Stimulated activated CD8-positive, alpha-beta memory T cell treated with anti-CD3 and anti-CD28 coated beads, Interleukin-12 subunit alpha, Interleukin-12 subunit beta, amount 100 ng/mL, for 24 hours (primary cell): ENCODE measurements around the gene SNORC.

Experiments used
- DNase-seq: peaks from one replicate; pipeline ENCODE4 v3.0.0-alpha.2; 2020; ENCODE audit errors: extremely low read depth

The SNORC gene

DNA sequence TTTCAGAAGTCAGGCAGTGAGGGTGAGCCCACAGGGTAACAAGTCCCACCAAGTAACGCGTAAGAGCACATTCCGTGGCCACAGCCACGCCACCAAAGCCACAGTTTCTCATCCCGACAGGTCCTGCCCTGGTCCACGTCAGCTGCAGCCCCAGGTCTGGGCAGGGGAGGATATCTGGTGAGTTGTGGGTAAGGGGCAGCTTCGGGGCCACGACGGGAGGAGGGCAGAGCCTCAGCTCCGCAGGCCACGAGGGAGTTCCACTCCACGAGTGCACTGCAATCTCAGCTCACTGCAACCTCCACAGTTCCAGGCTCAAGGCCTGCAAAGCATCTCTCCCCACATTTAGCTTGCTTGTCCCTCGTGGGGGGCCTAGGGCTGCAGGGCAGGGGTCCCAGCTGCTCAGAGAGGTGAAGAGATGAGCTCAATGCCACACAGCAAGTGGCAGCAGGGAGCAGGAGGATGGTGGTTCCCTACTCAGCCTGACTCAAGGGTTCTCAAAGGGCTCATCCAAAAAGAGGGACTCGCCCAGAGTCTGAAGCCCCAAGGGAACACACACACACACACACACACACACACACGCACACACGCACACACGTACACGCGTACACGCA lies 12.5 kb downstream of the SNORC start:
- no peak for DNase-seq

DNA sequence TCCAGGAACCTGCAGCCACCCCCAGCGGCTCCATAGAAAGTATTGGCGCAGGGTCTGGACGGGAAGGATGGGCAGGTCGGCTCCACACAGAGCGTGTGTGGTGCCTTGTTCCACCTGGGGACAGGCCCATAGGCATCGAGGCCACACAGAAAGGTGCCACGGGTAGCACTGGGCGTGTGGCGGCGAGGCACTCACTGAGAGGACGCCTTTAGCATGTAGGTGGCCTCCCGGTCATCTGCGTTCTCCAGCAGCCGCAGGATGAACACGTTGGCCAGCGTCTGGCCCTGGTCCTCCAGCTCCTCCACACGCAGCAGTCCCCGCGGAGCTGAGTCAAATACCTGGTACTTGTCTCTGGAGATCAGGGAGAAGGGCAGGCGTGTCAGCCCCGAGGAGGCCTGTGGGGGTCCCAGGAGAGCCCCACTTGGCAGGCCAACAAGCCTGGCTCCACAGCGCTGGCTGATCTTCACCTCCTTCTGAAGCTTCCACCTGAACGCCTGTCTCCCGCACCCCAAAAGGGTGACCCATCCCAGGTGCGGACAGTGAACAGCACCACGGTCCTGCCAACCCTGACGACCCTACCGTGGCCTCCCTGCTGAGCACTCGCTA lies 13.2 kb downstream of the SNORC start:
- no peak for DNase-seq

DNA sequence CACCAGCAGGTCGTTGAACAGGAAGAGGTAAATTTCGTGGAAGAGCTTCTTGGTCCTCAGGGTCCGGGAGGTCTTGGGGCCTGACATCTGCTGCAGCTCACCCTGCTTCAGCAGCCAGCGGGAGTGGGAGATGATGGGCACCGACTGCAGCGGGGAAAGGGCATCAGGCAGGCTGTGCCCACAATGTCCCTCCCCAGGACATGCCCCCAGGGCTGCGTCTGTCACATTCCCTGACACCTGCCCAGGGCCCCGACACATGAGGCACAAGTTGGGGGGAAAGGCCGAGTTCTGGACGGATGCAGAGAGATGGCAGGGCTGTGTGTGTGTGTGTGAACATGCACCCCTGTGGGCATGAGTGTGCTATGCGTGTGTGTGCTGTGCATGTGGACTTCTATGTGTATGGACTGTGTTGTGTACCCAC lies 13.9 kb downstream of the SNORC start:
- no peak for DNase-seq

DNA sequence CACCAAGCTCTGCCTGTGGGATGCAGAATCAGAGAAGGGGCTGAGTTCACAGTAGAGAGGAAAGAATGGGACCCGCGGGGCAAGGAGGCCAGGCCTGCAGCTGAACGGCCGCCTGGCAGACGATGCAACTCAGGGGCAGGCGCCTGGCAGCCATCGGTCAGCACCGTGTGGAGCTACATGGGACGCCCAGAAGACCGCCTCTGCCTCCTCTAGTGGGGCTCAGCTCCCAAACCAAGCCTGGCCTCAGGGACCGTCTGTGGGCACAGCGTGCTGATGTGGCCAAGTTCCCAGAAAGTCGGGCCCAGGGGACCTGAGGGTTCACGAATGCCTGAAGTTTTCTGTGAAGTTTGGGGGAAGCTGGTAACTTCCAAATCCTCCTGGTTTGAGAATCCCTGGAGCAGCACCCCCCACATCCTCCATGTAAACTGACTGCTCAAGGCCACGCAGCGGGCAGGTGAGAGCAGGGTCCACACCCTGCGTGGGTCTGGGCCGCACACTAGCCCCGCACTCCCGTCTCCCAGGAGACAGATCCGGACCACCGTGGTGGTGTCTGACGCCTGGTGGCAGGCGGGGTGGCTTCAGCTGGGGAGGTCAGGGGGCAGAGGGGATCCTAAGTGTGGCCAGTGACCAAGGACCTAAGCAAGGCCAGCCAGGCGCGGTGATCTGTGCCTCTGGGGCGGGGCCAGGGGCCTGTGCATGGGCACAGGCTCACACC lies 14.6 kb downstream of the SNORC start:
- DNase-seq, result no peak

DNA sequence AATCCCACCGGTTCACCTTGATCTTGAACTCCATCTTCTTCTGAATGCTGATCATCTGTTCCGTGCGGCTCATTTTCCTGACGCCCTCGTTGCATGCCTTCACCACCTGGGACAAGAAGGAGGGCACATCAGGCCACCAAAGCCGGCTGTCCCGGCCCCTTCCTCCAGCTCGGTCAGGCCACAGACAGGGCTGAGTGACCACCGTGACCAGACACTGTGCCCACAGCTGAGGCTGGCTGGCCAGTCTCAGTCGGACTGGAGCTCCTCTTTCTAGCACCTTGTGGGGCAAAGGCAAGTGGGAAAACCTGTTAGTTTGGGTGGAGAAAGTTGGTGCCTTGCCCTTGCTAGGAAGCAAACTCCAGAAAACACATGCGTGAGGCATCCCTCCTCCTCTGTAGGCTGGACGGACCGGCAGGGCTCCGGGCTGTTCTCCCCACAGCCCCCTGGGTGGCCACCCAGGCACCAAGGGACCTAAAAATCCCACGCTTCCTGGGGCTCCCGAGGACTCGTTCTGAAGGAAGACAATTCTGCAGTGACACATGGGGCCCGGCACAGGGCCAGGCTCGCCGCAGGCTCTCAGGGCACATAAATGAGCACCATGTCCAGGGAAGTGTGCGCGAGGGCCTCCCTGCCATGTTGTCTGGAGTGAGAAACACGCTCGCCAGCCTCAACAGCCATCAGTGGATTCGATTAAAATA lies 15.3 kb downstream of the SNORC start:
- no peak for DNase-seq

DNA sequence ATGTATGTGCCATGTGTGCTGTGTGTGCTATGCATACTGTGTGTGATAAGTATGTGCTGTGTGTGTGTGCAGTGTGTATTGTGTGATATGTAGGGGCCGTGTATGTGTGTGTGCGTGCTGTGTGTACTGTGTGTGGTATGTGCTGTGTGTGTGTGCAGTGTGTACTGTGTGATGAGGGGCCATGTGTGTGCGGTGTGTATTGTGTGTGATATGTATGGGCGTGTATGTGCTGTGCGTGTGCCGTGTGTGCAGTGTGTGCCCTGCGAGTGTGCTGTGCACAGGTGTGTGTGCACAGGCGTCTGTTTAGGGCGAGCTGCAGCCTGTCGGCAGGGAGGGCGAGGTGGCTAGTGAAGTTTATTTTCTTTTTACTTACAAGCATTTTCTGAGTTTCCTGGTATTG lies 16.1 kb downstream of the SNORC start:
- no peak for DNase-seq

DNA sequence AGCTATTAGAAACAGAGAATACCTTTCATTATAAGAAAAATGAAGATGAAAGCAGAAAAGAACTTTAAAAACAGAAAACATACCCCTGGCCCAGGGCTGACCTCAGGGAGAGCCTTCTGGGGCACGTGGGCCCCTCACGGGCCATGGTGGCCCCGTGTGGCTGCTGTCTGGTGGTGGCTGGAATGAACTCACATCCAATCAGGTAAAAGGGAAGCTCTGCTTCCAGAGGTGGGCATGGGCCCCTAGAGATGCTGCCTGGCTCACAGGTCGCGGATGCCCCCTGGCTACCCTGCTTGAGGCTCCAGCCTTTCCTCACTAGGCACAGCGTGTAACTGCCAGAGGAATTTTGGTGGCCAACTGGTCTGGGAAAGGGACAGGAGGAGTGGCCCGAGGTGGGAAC lies 16.6 kb downstream of the SNORC start:
- no peak for DNase-seq

DNA sequence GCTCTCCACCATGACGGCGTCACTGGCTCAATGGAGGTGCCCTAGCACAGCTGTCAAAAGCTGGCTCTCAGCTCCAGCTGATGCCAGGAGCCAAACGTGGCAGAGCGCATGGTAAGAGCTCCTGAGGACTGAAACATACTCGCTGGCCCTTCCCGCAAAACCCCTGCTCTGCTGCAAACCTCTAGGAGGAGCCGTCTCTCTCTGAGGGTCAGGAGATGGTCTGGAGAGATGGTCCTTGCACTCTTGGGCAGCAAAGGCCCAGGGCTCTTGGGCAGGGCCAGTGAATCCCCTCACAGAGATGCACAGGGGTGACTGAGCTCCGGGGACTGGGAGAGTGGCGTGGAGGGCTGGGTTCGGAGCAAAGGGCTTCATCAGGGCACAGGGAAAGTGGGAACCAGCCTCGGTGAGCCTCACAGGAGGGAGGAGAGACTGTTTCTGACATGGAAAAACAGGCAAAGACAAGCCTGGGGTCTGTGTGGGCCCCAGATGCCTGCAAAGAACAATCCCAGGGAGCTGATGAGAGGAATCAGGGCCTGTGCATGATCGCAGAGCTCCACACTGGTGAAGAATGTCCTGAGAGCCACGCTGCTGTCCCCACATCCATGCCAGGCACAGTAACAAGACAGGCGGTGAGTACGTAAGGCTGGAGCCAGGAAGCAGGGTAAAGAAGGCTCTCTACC lies 17.2 kb downstream of the SNORC start:
- DNase-seq, result no peak

DNA sequence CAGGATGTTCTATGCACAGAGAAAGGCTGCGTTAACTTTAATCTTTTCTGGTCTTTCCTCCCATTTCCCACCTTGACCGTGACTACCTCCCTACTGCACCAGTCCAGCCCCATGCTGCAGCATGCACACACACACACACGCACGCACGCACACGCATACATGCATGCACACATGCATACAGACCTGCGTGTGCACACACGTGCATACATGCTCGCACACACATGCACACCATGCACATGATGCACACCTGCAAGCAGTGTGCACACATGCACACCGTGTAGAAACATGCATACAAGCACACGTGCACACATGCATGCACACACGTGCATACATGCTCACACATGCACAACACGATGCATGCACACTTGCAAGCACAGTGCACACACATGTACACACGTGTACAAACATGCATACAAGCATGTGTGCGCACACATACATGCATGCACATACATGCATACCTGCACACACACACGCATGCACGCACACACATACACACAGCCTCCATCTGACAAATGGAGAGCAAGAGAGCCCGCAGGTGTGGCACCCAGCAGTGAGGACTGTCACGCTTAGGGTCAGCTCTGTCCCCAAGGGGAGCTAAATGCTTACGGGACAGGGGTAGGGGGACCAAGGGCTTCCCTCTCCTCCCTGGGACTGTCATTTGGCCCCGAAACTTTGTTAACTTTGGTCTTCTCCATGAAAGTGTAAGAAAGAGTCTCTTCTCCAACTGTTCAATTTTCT lies 18.2 kb downstream of the SNORC start:
- no peak for DNase-seq

DNA sequence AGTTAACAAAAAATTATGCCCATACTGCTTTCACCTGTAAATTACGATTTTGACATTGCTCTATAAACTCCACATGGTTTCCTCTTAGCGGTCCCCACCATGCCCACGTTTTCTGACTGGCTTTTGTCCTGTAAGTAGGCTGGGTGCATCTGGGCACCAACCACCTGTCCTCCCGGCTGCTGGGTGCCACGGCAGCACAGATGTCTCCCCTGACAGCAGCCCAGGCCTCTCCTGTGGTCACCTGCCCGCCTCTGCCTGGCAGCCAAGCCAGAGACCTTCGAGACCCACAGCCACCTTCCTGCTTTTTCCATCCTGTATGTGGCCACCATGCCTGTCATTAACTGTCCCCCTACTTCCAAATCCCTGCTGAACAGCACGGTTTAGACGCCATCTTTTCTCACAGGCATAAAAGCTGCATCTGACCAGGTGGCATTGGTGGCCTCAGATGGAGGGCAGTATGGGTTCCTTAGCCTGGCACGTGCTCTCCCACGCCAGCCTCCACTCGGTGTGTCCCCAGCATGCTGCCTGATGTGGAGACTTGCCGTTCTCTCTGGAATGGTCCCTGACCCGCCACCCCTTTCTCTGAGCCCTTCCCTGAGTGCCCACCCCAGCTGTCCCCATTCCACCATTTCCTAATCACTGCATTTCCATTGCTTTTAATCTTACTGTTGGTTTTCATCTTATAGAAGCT lies 18.9 kb downstream of the SNORC start:
- no peak for DNase-seq

DNA sequence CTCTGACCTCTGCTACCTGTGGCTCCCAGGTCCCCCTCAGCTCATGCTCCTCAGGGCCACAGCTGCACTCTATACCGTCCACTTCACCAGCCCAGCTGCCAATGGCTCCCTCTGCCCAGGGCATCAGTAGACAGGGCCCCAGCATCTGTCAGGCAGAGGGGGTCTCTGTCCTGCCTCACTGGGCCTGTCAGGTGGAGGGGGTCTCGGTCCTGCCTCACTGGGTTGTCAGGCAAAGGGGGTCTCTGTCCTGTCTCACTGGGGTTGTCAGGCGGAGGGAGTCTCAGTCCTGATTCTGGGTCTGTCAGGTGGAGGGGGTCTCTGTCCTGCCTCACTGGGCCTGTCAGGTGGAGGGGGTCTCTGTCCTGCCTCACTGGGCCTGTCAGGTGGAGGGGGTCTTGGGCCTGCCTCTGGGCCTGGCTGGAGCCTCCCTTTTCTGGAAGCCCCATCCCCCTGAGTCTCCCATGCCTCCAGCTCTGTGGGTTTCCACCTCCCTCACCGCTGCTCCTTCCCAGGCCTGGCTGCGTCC lies 19.9 kb downstream of the SNORC start:
- no peak for DNase-seq

DNA sequence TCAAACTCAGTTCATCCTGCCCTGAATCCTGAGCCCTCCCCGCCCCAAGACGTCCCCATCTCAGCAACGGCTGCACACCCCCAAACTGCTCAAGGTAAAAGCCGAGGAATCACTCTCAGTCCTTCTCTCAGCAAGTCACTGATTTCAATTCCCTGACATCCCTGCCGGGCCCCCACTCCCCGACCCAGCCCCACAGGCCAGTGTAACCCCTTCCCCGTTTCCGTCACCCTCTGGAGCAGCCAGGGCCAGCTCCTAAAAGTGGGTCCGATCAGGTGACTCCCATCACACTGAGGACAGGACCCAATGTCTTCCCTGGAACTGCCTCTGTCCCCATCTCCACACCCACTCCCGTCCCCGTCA lies 20.5 kb downstream of the SNORC start:
- no peak for DNase-seq

DNA sequence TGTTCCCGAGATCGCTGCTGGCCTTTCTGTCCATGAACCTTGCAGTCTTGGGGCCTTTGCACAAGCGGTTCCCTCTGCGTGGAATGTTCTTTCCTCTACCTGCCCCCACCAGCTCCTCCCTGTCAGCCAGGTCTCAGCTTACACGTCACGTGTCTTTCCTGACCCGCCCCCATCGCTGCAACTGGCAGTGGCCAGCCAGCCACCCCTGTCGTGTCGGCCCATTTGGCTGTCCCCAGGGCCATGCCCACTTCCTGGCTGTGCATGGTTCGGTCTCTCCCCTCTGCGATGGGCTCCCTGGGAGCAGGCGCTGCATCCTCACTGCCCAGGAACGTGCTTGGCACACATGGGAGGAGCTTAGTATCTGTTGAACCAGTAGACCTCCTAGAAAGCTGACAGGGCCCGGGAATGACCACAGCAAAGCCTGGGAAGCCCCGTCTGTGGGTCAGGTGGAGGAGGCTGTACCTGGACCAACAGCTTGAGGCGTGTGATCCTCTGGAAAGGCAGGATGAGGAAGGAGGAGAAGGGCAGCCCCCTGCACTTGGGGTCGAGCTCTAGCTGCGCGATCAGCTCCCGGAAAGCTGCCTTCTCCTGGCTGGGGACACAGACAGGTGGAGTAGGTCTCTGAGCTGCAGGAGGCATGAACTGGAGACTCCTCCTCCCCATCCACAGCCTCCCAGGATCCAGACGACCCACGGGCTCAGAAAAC lies 21.0 kb downstream of the SNORC start:
- DNase-seq, result no peak

DNA sequence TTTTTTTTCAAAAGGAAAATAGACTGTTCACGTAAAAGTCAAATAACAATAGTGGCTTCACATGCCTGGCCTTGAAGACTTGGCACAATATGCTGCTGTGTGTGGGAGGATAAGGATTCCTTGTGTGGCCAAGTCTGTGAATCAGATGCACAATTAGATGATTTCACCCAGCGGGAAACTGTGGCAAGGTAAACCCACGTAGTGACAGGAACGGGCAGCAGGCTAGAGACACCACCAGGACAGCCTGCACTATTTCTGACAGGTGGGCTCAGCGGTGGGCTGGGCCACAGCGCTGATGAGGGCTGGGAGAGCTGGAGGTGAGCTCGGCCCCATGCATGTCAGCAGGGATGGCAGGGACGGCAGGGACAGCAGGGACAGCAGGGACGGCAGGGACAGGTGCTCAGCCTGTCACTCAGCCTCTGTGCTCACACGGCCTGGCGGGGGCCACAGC lies 21.6 kb downstream of the SNORC start:
- DNase-seq, result no peak

DNA sequence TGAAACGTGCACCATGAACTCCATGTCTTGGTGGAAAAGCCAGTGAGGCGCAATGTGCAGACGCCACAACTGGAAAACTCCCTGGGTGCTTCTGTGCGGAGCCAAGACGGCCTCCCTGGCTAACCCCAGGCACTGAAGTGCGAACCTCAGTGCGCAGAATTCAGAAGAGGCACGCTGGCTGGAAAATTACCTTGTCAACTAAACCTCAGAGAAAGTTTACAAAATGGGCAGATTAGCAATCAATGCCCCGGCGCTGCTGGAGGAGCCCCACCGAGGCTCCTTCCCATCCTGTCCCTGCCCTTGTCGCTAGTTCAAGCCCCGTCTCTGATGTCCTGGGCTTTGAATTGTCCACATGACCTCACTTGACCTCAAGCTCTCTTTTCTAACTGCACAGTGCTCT lies 22.2 kb downstream of the SNORC start:
- DNase-seq, result no peak

DNA sequence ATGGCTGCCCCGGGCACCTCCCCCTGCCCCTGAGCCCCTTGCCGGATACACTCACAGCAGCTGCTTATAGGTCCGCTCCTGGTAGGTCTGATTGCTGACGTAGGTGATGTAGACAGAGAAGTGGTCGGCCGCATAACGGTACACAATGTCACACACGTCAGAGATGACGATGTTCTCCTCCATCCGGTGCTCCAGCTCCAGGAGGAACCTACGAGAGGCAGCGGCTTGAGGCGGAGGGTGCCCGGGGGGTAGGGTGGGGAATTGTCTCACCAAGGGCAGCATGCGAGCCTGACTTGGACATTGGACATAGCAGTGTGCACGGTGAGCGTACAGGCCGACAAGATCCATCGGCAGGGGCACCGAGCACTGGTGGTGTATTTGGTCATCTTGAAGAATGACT lies 22.8 kb downstream of the SNORC start:
- DNase-seq, result no peak

DNA sequence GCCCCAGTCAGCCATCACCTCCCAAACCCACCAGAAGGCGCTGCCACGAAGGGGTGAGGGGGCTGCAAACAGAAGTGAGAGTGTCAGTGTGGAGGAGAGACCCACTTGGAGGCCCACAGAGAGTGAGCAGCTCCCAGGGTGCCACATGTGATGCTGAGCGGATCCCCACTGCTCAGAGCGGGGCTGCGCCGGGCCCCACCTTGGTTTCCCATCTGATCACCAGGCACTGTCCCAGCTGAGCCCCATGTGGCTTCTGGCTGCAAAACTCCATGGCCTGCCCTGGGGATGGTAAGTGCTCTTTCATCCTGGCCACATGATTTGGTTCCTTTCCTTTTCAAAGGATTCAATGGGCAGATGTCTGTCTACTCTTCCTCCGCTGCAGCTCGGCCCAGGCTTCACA lies 23.8 kb downstream of the SNORC start:
- no peak for DNase-seq

DNA sequence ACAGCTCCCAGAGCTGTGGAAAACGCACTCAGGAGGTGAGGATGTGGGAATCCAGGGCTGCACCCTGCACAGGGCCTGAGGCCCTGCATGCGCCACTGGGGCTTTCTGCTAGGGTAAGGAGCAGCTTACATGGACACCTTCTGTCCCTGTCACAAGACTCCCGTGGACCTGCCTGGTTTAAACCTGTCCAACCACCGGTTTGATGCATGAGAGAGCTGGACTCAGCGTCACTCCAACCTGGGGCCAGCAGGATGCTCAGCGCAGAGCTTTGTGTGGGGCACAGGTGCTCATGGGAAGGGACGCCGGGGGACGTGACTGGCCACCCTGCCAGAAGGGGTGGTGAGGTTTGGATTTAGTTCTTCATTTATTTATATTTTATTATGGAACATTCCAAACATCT lies 24.2 kb downstream of the SNORC start:
- no peak for DNase-seq

DNA sequence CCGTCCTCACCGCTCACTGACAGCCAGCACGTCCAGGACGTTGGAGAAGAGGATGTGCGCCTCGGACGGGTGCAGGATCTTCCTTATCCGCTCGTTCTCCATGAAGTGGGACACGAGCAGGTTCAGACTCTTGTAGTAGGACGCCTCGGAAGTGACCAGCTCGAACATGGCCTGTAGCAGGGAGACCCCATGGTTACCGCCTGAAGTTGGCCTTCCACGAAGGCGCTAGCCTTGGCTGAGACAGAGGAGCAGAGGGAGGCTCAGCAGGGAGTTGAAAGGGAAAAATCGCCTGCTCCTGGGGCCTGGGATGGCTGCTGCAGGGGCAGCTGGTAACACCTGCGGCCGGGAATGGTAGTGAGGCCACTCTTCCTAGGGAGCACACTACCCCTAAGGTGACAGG lies 24.7 kb downstream of the SNORC start:
- DNase-seq, result no peak

DNA sequence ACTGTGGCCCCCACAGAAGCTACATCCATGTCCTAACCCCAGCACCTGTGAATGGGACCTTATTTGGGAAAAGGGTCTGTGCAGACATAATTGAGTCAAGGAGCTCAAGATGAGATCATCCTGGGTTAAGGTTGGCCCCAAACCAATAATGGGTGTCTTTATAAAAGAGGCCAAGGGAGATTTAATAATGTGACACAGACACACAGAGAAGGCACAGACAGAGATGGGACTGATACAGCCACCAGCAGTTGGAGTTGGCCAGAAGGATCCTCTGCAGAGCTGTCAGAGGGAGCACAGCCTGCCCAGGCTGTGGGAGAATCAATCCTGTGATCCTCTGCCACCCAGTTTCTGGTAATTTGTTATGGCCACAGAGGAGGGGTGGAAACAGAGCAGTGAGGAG lies 26.0 kb downstream of the SNORC start:
- no peak for DNase-seq
